Epithelial cell of alveolus of lung (primary cell): Measurements from ENCODE around the gene LACC1. TPM values are rescaled to one million over a fixed set of nuclear protein-coding genes. Genes with fewer than 3 reads are reported as not detected.

Experiments used
- total RNA-seq: library from RNA; depleted of rRNA; stranded (reverse); fragments of >200 nt; gene quantifications from 2 replicates; pipeline ENCODE4 v1.2.1, GENCODE V29; 2015

LACC1 gene
- 4.1 and 5.0 TPM in 2 replicates for total RNA-seq

GRCh38 chr13:43879755-43880181 is at the start of gene LACC1:
Gene LACC1 (plus strand): TSS chr13:43879904. CDS start chr13:43880986, 1,082 bp downstream.

GRCh38 chr13:43878892-43879754 is 581 bp upstream of the LACC1 start, which contains the start of gene CCDC122:
Gene CCDC122 (minus strand): TSS chr13:43879740. CDS start chr13:43869376, 10,364 bp downstream.

Other genes starting within 250 kb of the LACC1 start
- gene ENOX1, start 92.9 kb upstream of the LACC1 start, total RNA-seq: 2.2 and 2.8 TPM in 2 replicates
- 5.8 and 8.3 TPM in 2 replicates for gene CCDC122, start 164 bp upstream of the LACC1 start, total RNA-seq